Hepatocyte (in vitro differentiated cells): Measurements from ENCODE around the gene CNPY2.

Experiments used
- EZH2 ChIP-seq: fragments of 200-600 bp; sonication (generic); IDR thresholded peaks from 2 replicates; pipeline ENCODE4 v1.6.1; 2016; ENCODE audit warnings: antibody characterized with exemption, mild to moderate bottlenecking, borderline replicate concordance
- EZH2phosphoT487 ChIP-seq: fragments of 200-600 bp; sonication (generic); IDR thresholded peaks from one replicate; pipeline ENCODE4 v1.6.1; 2018; ENCODE audit warnings: antibody characterized with exemption, mild to moderate bottlenecking, low read depth, moderate library complexity; ENCODE audit not compliant: unreplicated experiment, severe bottlenecking
- TF ChIP-seq, protein P1 (sequence below): fragments of 200-600 bp; sonication (generic); IDR thresholded peaks from 2 replicates; pipeline ENCODE4 v1.5.1; 2016; ENCODE audit warnings: antibody characterized with exemption, mild to moderate bottlenecking; ENCODE audit not compliant: poor library complexity

DNA sequence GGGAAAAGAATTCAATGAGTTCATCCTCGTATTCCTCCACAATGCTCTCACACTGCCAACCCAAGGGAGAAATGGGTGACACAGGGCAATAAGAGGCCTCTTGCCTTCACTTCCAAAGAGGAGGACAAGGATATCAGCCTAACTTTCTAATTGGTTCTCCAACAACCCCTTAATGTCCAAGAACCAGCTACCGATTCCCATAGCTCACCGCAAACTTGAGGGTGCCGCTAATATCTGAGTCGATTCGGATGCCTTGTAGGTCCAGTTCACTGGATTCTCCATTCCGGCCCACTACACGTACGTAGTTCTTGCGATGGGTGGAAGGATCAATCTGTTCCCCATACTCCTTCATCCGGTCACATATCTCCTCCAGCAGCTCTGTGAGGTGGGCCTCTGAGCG is 4.8 kb downstream of the CNPY2 start:
- TF ChIP-seq EZH2 (no peak), EZH2phosphoT487 (no peak)
- TF ChIP-seq, protein P1, sequence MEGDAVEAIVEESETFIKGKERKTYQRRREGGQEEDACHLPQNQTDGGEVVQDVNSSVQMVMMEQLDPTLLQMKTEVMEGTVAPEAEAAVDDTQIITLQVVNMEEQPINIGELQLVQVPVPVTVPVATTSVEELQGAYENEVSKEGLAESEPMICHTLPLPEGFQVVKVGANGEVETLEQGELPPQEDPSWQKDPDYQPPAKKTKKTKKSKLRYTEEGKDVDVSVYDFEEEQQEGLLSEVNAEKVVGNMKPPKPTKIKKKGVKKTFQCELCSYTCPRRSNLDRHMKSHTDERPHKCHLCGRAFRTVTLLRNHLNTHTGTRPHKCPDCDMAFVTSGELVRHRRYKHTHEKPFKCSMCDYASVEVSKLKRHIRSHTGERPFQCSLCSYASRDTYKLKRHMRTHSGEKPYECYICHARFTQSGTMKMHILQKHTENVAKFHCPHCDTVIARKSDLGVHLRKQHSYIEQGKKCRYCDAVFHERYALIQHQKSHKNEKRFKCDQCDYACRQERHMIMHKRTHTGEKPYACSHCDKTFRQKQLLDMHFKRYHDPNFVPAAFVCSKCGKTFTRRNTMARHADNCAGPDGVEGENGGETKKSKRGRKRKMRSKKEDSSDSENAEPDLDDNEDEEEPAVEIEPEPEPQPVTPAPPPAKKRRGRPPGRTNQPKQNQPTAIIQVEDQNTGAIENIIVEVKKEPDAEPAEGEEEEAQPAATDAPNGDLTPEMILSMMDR = no peak
